ENCODE measurements around the gene IQGAP1. TPM values are rescaled to one million over a fixed set of nuclear protein-coding genes. Genes with fewer than 3 reads are reported as not detected.

IQGAP1 gene
- total and polyA plus RNA-seq, 4 donors = 9.2 to 50.1 (median 24.5) TPM

DNA sequence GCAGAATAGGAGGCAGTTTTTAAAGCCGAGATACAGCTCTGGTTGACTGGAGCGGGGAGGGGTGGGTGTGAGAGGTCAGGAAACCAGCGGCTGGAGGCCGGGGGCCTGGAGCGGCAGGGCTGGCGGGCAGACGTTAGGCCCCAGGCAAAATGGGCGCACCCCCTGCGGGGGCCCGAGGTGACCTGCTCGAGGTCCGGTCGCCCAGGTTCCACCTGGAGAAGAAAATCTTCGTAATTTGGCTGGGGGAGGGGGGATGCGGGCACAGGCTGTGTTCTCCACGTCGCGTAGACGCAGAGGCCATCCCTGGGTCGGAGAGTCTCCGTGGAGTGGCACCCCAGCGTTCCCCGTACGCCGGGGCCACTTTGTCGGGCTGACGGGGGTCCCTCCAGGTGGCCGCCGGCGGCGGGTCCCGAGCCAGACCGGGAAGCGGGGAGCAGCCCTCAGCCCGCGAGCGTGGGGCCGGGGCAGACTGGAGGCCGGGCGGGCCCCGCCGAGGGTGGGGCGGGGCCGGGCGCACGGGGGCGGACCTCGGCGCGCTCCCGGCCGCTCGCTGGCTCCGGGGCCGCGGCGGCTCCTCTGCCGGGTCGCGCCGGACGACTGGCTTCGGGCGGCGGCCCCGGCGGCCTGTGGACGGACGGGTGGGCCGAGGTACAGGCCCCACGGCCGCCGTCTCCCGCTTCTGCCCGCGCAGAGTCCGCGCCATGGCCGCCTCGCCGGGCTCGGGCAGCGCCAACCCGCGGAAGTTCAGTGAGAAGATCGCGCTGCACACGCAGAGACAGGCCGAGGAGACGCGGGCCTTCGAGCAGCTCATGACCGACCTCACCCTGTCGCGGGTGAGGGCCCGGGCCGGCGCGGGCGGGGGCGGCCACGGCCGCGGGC is 141.6 kb downstream of the IQGAP1 start, which contains the start of gene CRTC3:
Gene CRTC3 (plus strand): TSS at position 553 of the 879 bp plus-strand sequence. CDS start 149 bp downstream, at position 702.
- peak within 1 kb of the TSS; percentile 49 to 72 for H3K9ac ChIP-seq (ENCODE audit: low read depth in 1 of 2, low read length in 2 of 2)
- WGBS = 2% methylated on average over 104 of the region's 104 CpGs
- no peaks in the 10 kb centered on the region for H3K27me3 ChIP-seq (ENCODE audit: control insufficient read depth in 4 of 4, insufficient read depth in 4 of 4, low read length in 3 of 4)
- peak within 1 kb of the TSS; percentile 82 to 84 for H3K27ac ChIP-seq (ENCODE audit: low read depth in 1 of 2, low read length in 2 of 2)
- no peaks in the 10 kb centered on the region for H3K9me3 ChIP-seq (ENCODE audit: control insufficient read depth in 4 of 4, low read length in 3 of 4)
- no peak for TF ChIP-seq TAF1 (conservative IDR thresholded peaks at IDR 0.05)
- TF ChIP-seq, protein P1, sequence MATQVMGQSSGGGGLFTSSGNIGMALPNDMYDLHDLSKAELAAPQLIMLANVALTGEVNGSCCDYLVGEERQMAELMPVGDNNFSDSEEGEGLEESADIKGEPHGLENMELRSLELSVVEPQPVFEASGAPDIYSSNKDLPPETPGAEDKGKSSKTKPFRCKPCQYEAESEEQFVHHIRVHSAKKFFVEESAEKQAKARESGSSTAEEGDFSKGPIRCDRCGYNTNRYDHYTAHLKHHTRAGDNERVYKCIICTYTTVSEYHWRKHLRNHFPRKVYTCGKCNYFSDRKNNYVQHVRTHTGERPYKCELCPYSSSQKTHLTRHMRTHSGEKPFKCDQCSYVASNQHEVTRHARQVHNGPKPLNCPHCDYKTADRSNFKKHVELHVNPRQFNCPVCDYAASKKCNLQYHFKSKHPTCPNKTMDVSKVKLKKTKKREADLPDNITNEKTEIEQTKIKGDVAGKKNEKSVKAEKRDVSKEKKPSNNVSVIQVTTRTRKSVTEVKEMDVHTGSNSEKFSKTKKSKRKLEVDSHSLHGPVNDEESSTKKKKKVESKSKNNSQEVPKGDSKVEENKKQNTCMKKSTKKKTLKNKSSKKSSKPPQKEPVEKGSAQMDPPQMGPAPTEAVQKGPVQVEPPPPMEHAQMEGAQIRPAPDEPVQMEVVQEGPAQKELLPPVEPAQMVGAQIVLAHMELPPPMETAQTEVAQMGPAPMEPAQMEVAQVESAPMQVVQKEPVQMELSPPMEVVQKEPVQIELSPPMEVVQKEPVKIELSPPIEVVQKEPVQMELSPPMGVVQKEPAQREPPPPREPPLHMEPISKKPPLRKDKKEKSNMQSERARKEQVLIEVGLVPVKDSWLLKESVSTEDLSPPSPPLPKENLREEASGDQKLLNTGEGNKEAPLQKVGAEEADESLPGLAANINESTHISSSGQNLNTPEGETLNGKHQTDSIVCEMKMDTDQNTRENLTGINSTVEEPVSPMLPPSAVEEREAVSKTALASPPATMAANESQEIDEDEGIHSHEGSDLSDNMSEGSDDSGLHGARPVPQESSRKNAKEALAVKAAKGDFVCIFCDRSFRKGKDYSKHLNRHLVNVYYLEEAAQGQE (IDR thresholded peaks at IDR 0.05) = no peak
- TF ChIP-seq YY1 (IDR thresholded peaks at IDR 0.05) = no peak
- no peak for TF ChIP-seq FOXA2 (IDR thresholded peaks at IDR 0.05)
- no peak for TF ChIP-seq FOXA1 (IDR thresholded peaks at IDR 0.05)
- TF ChIP-seq, protein P2, sequence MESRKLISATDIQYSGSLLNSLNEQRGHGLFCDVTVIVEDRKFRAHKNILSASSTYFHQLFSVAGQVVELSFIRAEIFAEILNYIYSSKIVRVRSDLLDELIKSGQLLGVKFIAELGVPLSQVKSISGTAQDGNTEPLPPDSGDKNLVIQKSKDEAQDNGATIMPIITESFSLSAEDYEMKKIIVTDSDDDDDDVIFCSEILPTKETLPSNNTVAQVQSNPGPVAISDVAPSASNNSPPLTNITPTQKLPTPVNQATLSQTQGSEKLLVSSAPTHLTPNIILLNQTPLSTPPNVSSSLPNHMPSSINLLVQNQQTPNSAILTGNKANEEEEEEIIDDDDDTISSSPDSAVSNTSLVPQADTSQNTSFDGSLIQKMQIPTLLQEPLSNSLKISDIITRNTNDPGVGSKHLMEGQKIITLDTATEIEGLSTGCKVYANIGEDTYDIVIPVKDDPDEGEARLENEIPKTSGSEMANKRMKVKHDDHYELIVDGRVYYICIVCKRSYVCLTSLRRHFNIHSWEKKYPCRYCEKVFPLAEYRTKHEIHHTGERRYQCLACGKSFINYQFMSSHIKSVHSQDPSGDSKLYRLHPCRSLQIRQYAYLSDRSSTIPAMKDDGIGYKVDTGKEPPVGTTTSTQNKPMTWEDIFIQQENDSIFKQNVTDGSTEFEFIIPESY (IDR thresholded peaks at IDR 0.05) = no peak
- no peak for TF ChIP-seq GABPA (IDR thresholded peaks at IDR 0.05 in 1 of 2, conservative IDR thresholded peaks at IDR 0.05 in 1 of 2)
- TF ChIP-seq, protein P3, sequence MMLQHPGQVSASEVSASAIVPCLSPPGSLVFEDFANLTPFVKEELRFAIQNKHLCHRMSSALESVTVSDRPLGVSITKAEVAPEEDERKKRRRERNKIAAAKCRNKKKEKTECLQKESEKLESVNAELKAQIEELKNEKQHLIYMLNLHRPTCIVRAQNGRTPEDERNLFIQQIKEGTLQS (IDR thresholded peaks at IDR 0.05) = no peak
- no peak for TF ChIP-seq HNF4G (IDR thresholded peaks at IDR 0.05)
- no peak for TF ChIP-seq RXRA (IDR thresholded peaks at IDR 0.05)
- no peak for TF ChIP-seq EGR1 (IDR thresholded peaks at IDR 0.05; ENCODE audit: low read depth in 2 of 2)
- no peak for TF ChIP-seq JUND (IDR thresholded peaks at IDR 0.05)
- no peak for TF ChIP-seq HNF4A (conservative IDR thresholded peaks at IDR 0.05)
- TF ChIP-seq, protein P4, sequence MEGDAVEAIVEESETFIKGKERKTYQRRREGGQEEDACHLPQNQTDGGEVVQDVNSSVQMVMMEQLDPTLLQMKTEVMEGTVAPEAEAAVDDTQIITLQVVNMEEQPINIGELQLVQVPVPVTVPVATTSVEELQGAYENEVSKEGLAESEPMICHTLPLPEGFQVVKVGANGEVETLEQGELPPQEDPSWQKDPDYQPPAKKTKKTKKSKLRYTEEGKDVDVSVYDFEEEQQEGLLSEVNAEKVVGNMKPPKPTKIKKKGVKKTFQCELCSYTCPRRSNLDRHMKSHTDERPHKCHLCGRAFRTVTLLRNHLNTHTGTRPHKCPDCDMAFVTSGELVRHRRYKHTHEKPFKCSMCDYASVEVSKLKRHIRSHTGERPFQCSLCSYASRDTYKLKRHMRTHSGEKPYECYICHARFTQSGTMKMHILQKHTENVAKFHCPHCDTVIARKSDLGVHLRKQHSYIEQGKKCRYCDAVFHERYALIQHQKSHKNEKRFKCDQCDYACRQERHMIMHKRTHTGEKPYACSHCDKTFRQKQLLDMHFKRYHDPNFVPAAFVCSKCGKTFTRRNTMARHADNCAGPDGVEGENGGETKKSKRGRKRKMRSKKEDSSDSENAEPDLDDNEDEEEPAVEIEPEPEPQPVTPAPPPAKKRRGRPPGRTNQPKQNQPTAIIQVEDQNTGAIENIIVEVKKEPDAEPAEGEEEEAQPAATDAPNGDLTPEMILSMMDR (IDR thresholded peaks at IDR 0.05; ENCODE audit: low read depth, low read length, missing input control) = no peak
- DNase-seq (ENCODE audit: low spot score) = peak; percentile 63
- H3K4me1 ChIP-seq (ENCODE audit: control insufficient read depth in 4 of 4, insufficient read depth in 4 of 4, low read length in 3 of 4) = peaks cover 0 to 18% (median 12%) of the 10 kb centered on the region in 4 donors
- H3K36me3 ChIP-seq (ENCODE audit: control insufficient read depth in 4 of 4, insufficient read depth in 3 of 4, low read depth in 1 of 4, low read length in 3 of 4) = no peaks in the 10 kb centered on the region
- peak within 1 kb of the TSS; percentile 66 to 99 (median 89) for H3K4me3 ChIP-seq (ENCODE audit: low read depth in 1 of 3, low read length in 3 of 3)

Data from liver (tissue), 9 donors.